GM21526 (cell line): ENCODE data around the gene ARID5A.

ENCODE experiments used
- ATAC-seq: cut with Tn5 transposase; IDR thresholded peaks from one replicate; pipeline ENCODE4 v1.9.1; 2021; ENCODE audit warnings: moderate library complexity; ENCODE audit not compliant: unreplicated experiment, low FRiP score

ARID5A gene

GRCh38 chr2:96537734-96538486 is 1.4 kb downstream of the ARID5A start:
- no peak for ATAC-seq

- ATAC-seq, result no peak
Measured at GRCh38 chr2:96538487-96539214, 2.1 kb downstream of the ARID5A start.

DNA sequence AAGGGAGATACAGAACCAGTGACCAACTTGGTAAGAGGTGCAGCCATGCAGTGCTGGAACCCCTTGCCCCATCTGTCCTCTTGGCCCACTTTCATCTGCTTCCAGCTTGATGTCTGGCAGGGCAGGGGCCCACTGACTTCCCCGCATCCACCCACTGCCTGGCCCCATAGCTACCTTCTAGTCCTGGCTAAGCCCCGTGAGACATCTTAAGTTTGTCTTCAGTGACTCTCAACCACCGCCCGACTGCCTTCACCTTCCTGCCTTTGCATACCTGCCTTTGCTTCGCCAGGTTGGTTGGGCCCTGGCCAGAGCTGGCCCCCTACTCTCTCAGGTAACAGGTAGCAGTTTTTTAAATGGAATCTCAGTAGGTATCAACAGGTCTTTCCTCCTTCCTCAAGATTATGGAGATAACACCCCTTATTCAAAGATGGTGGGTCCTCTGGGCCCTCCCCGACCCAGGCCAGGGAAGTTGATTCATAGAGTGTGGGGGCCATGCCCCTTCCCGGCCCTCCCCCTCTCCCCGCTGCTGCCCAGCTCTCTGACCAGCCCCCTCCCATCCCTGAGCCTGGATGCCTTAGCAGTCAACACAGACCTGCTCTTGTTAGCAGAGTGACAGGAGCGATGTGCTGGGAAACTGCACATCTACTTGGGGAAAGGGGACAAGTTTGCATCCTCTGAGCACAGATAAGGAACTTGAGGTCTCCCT is 2.8 kb downstream of the ARID5A start:
- ATAC-seq, result no peak

- no peak for ATAC-seq
Measured at GRCh38 chr2:96540136-96540535, 3.6 kb downstream of the ARID5A start.

GRCh38 chr2:96541398-96542152 is 5.0 kb downstream of the ARID5A start:
- no peak for ATAC-seq

DNA sequence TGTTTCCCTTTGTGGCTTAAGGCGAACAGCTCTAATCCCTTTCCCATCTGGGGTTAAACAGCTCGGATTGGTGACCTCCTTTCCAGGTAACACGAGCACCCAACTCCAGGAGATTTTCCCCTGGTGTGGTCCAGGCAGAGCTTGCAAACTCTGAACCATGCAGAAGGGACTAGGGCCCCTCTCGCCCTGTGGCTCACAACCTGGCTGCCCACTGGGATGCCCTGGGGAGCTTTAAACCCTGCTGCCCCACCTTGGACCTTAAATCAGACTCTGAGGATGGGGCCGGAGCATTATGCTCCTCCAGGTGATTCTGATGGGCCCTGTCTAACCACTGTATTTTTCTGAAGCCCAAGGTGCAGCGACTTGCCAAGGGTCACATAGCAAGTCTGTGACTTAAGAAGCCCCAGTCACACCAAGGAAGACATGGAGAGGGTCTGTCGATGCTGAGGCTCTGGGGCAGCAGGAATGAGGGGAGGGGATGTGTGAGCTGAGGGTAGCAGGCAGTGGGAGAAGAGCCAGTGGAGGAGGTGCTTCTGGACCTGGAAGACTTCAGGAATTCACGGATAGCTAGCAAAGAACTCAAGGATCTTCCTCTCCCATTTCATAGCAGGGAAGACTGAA is 5.9 kb downstream of the ARID5A start:
- no peak for ATAC-seq

DNA sequence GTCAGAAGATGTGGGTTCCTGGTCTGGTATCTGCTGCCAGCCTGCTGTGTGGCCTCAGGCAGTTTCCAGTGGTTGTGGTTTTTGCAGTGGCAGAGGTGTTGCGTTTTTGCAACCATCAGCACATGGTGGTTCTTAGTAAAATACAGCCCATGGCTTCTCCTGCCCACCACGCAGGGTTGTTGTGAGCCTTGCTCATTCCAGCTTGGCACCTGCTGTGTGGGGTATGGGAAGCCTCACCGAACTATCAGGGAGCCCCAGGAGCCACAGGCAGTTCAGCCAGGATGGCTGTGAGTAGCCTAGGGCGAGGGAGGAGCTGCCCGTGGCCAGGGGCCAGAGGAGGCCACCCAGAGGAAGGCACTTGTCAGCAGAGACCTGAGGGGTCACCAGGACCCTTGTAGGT is 9.8 kb downstream of the ARID5A start:
- no peak for ATAC-seq

DNA sequence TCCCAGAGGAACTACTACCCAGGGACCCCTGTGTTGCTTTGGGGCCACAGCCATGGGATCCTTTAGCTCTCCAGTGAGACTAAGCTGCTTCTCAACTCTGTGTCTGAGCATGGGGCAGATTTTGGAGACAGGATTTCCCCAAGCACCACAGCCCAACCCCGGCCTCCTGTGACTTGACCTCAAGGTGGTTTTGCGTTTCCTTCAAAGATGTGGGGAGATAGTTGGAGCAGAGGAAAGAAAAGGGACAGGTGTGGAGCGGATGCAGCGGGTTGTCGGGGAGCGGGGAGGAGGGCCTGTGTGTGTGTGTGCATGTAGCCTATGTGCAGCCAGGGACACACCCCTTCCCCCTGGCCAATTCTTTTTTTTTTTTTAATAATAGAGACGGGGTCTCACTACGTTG is 10.2 kb downstream of the ARID5A start:
- ATAC-seq, result no peak

GRCh38 chr2:96547203-96547641 is 10.7 kb downstream of the ARID5A start:
- no peak for ATAC-seq

DNA sequence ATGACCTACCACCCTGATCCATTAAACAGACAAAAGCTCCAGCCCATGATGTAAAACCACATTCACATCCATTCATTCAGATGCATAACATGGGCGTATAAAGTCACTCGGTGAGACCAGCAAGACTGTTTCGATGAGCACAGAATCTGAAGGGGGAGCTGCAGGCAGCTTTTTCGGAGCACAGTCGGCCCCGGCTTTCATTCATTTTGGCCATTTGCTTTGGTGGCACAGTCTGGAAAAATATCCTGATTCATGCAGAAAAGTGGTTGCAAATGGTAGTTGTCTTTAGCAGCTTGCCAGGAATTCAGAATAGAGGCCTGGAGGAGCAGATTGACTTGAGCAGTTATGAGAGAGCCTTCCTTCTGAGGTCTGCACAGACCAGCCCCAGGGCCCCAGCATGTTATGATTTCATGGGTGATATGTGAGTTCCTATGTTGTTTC is 11.2 kb downstream of the ARID5A start:
- no peak for ATAC-seq

DNA sequence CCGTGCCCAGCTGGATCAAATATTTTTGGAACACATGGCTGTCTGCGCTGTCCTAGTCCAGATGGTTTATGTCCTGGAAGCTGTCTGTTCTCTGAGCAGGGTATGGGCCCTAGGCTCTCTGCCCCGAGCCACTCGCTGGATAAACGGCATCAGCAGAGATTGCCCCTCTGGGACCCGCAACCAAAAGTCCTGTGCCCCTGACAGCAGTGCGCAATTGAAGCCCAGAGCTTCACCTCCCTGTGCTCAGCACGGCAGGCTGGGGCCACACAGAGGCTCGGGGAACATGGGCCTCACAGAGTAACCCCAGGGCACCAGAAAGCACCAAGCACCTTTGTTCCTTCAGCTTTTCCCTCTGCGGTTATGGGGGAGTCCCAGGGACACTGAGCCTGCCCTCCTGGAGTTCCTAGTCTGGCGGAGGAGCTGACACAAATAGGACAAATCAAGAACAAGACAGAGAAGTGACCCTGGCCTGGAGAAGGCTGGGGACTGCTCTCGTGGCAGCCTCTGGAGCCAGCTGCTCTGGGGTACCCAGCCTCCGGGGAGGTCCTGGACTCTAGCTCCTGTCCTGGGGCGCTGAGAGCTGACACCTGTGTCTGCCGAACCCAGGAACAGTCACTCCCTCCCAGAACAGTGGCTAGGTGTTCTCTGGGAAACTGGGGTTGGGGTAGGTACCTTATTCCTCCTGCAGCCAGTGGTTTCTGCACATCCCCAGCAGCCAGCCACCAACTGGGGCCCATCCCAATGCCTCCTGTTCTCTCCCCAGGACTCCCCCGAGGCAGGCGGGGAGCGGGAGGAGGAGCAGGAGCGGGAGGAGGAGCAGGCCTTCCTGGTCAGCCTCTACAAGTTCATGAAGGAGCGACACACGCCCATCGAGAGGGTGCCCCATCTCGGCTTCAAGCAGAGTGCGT is 12.3 kb downstream of the ARID5A start:
- ATAC-seq, result no peak

- no peak for ATAC-seq
Measured at GRCh38 chr2:96549466-96549785, 12.9 kb downstream of the ARID5A start.

DNA sequence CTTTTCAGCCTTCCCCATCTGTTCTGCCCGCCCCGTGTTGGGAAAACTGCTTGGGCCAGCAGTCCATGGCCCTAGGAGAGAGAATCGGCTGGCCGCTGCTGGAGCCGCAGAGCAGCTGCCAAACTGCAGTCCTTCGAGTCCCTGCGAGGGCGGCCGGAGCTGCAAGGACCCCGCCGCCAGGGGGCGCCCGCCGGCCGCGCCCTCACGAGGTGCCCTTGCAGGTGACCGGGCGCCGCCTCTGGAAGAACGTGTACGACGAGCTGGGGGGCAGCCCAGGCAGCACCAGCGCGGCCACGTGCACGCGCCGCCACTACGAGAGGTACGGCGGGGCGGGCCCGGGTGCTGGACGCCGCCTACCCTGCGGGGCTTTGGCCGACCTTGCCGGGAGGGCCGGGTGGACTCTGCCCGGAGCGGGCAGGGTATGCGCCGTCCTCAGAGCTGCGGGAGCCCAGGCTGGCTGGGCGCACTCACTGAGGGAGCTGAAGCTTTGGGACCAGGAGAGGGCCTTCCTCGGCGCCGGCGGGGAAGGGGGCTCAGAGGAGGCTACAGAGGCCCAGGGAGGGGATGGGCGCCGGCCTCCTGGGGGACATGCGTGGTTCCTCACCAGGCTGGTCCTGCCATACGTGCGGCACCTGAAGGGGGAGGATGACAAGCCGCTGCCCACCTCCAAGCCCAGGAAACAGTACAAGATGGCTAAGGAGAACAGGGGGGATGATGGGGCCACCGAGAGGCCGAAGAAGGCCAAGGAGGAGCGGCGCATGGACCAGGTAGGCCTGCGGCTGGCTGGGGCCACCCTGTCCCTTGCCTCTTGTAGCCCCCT is 13.6 kb downstream of the ARID5A start:
- no peak for ATAC-seq

- ATAC-seq, result no peak
Measured at GRCh38 chr2:96550787-96551604, 14.4 kb downstream of the ARID5A start.

DNA sequence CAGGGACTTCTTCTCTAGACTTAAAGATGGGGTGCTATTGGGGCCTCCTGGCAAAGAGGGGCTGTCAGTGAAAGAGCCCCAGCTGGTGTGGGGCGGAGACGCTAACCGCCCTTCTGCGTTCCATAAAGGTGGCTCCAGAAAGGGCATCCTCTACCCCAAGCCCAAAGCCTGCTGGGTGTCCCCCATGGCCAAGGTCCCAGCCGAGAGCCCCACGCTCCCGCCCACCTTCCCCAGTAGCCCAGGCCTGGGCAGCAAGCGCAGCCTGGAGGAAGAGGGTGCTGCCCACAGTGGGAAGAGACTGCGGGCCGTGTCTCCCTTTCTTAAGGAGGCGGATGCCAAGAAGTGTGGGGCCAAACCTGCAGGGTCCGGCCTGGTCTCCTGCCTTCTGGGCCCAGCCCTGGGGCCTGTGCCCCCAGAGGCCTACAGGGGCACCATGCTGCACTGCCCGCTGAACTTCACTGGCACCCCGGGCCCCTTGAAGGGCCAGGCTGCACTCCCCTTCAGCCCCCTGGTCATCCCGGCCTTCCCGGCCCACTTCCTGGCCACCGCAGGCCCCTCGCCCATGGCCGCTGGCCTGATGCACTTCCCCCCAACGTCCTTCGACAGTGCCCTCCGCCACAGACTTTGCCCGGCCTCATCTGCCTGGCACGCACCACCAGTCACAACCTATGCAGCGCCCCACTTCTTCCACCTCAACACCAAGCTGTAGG is 15.2 kb downstream of the ARID5A start:
- no peak for ATAC-seq

GRCh38 chr2:96552315-96553175 is 16.0 kb downstream of the ARID5A start:
- no peak for ATAC-seq
